ENCODE results near the gene SAE1. TPM values are rescaled to one million over a fixed set of nuclear protein-coding genes. Genes with fewer than 3 reads are reported as not detected.

Gene SAE1
- total RNA-seq, 4 donors from 2014 or later: 37.9 to 66.9 (median 50.8) TPM

- H3K4me1 ChIP-seq: peaks cover 0 to 10% (median 0%) of the 10 kb centered on the region in 4 donors
- no peak overlapping the region for H3K27ac ChIP-seq
- TF ChIP-seq EP300 (IDR thresholded peaks at IDR 0.05): no peak
- TF ChIP-seq POLR2A (IDR thresholded peaks at IDR 0.05): no peak
- no peak for TF ChIP-seq CTCF (IDR thresholded peaks at IDR 0.05)
- H3K4me3 ChIP-seq: no peak overlapping the region
- H3K36me3 ChIP-seq: no peaks in the 10 kb centered on the region
- DNase-seq (ENCODE audit: low spot score in 2 of 2): no peak
- no peaks in the 10 kb centered on the region for H3K27me3 ChIP-seq
- no peaks in the 10 kb centered on the region for H3K9me3 ChIP-seq
These were observed 5.0 kb upstream of the SAE1 start for GRCh38 chr19:47125669-47125938.

- TF ChIP-seq EP300 (IDR thresholded peaks at IDR 0.05) (no peak), POLR2A (IDR thresholded peaks at IDR 0.05) (no peak), CTCF (IDR thresholded peaks at IDR 0.05) (no peak)
- Histone ChIP-seq H3K4me1 (peaks cover 0 to 42% (median 8%) of the 10 kb centered on the region in 4 donors), H3K4me3 (no peak overlapping the region), H3K36me3 (no peaks in the 10 kb centered on the region), H3K27me3 (no peaks in the 10 kb centered on the region), H3K9me3 (no peaks in the 10 kb centered on the region), H3K27ac (no peak overlapping the region)
- WGBS, 2 donors: 93 to 94% methylated on average over 4 of the region's 4 CpGs
- no peak for DNase-seq (ENCODE audit: low spot score in 2 of 2)
These were observed 1.1 kb upstream of the SAE1 start for GRCh38 chr19:47129579-47129978.

GRCh38 chr19:47130120-47130588 is 481 bp upstream of the SAE1 start:
- peak overlapping the region in 3 of 4 donors; percentile 72 to 89 (median 76) for H3K4me3 ChIP-seq
- DNase-seq (ENCODE audit: low spot score in 2 of 2): no peak
- H3K36me3 ChIP-seq: no peaks in the 10 kb centered on the region
- H3K27ac ChIP-seq: peak overlapping the region in 3 of 4 donors; percentile 86 to 94 (median 93)
- no peaks in the 10 kb centered on the region for H3K9me3 ChIP-seq
- TF ChIP-seq EP300 (IDR thresholded peaks at IDR 0.05): no peak
- no peak for TF ChIP-seq POLR2A (IDR thresholded peaks at IDR 0.05)
- no peak for TF ChIP-seq CTCF (IDR thresholded peaks at IDR 0.05)
- H3K4me1 ChIP-seq: peaks cover 0 to 43% (median 8%) of the 10 kb centered on the region in 4 donors
- H3K27me3 ChIP-seq: no peaks in the 10 kb centered on the region
- 69 to 70% methylated on average over 8 of the region's 8 CpGs for WGBS, 2 donors

- no peak overlapping the region for H3K27ac ChIP-seq
- no peaks in the 10 kb centered on the region for H3K27me3 ChIP-seq
- no peak for DNase-seq (ENCODE audit: low spot score in 2 of 2)
- no peaks in the 10 kb centered on the region for H3K9me3 ChIP-seq
- H3K36me3 ChIP-seq: no peaks in the 10 kb centered on the region
- TF ChIP-seq CTCF (IDR thresholded peaks at IDR 0.05): no peak
- TF ChIP-seq POLR2A (IDR thresholded peaks at IDR 0.05): no peak
- no peak for TF ChIP-seq EP300 (IDR thresholded peaks at IDR 0.05)
- H3K4me3 ChIP-seq: no peak overlapping the region
- H3K4me1 ChIP-seq: peaks cover 0 to 45% (median 8%) of the 10 kb centered on the region in 4 donors
- WGBS, 2 donors: 83 to 87% methylated on average over 7 of the region's 7 CpGs
These were observed 1.7 kb downstream of the SAE1 start for GRCh38 chr19:47132194-47132852.

GRCh38 chr19:47133021-47133471 is 2.4 kb downstream of the SAE1 start:
- Histone ChIP-seq H3K4me1 (peaks cover 0 to 45% (median 8%) of the 10 kb centered on the region in 4 donors), H3K27me3 (no peaks in the 10 kb centered on the region), H3K27ac (no peak overlapping the region), H3K9me3 (no peaks in the 10 kb centered on the region), H3K36me3 (no peaks in the 10 kb centered on the region), H3K4me3 (no peak overlapping the region)
- TF ChIP-seq EP300 (IDR thresholded peaks at IDR 0.05) (no peak), POLR2A (IDR thresholded peaks at IDR 0.05) (no peak), CTCF (IDR thresholded peaks at IDR 0.05) (no peak)
- 83 to 87% methylated on average over 11 of the region's 11 CpGs for WGBS, 2 donors
- DNase-seq (ENCODE audit: low spot score in 2 of 2): no peak
